A673 (cell line): ENCODE results near the gene RTN1. TPM values are rescaled to one million over a fixed set of nuclear protein-coding genes. Genes with fewer than 3 reads are reported as not detected.

ENCODE experiments used
- BruUV-seq: library from RNA; stranded (reverse); fragments of 400-500 nt; replicated peaks from 2 replicates; lab custom pipeline; 2021; lab: Mats Ljungman, UMichigan
- CTCF ChIA-PET: fragments of 300-600 bp; sonication (Branson Sonifier 250); formaldehyde crosslinking; loops from one replicate; lab custom pipeline; 2022; ENCODE audit warnings: antibody characterized with exemption; lab: Charles Lee
- POLR2A ChIA-PET: fragments of 300-600 bp; sonication (Branson Sonifier 250); formaldehyde crosslinking; loops from one replicate; lab custom pipeline; 2022; ENCODE audit warnings: antibody characterized with exemption; ENCODE audit not compliant: low non-redundant PET; lab: Charles Lee
- DNase-seq: peaks from one replicate; pipeline ENCODE4 v3.0.0-alpha.2; 2015; ENCODE audit warnings: low spot score
- H3K27ac ChIP-seq: fragments of 200-600 bp; sonication (generic); 2 replicates; pipeline ENCODE4 v1.5.1; 2016; ENCODE audit warnings: mixed run types, low read depth, mild to moderate bottlenecking, mixed read lengths, antibody characterized with exemption, low read length; ENCODE audit not compliant: poor library complexity, severe bottlenecking
- H3K27me3 ChIP-seq: fragments of 200-600 bp; sonication (generic); replicated peaks from 2 replicates; pipeline ENCODE4 v1.6.1; 2017; ENCODE audit warnings: mixed run types, low read depth, mild to moderate bottlenecking, mixed read lengths, antibody characterized with exemption, low read length; ENCODE audit not compliant: insufficient read depth, poor library complexity
- H3K36me3 ChIP-seq: fragments of 200-600 bp; sonication (generic); 2 replicates; pipeline ENCODE4 v1.6.1; 2016; ENCODE audit warnings: mixed run types, mild to moderate bottlenecking, mixed read lengths, antibody characterized with exemption, low read length; ENCODE audit not compliant: insufficient read depth, poor library complexity, severe bottlenecking
- H3K4me1 ChIP-seq: fragments of 200-600 bp; sonication (generic); 2 replicates; pipeline ENCODE4 v1.6.1; 2017; ENCODE audit warnings: mixed run types, mild to moderate bottlenecking, mixed read lengths, antibody characterized with exemption, low read length; ENCODE audit not compliant: insufficient read depth, poor library complexity, severe bottlenecking
- H3K4me3 ChIP-seq: fragments of 200-600 bp; sonication (generic); 2 replicates; pipeline ENCODE4 v1.5.1; 2016; ENCODE audit warnings: low read depth, mixed run types, mild to moderate bottlenecking, mixed read lengths, low read length; ENCODE audit not compliant: poor library complexity, severe bottlenecking
- H3K9me3 ChIP-seq: fragments of 200-600 bp; sonication (generic); 2 replicates; pipeline ENCODE4 v1.6.1; 2016; ENCODE audit warnings: mixed run types, low read depth, mild to moderate bottlenecking, mixed read lengths, antibody characterized with exemption, low read length; ENCODE audit not compliant: poor library complexity, severe bottlenecking
- CTCF ChIP-seq: fragments of 300-800, 200-600 bp; sonication (generic); conservative IDR thresholded peaks from 2 replicates; pipeline ENCODE4 v1.5.1; 2017; ENCODE audit warnings: low read depth, mild to moderate bottlenecking, antibody characterized with exemption, low read length, moderate library complexity, mixed read lengths
- EZH2 ChIP-seq: fragments of 200-600 bp; sonication (generic); IDR thresholded peaks from 2 replicates; pipeline ENCODE4 v1.6.1; 2017; ENCODE audit warnings: borderline replicate concordance, low read depth, mild to moderate bottlenecking, mixed read lengths, antibody characterized with exemption, low read length; ENCODE audit not compliant: poor library complexity, severe bottlenecking
- intact Hi-C: fragments of 100-400 bp; cut with micrococcal nuclease; formaldehyde crosslinking; loops from one replicate; pipeline ENCODE4 v1.10.0; 2022; ENCODE audit not compliant: unreplicated experiment
- total RNA-seq: library from RNA; stranded (reverse); gene quantifications from 2 replicates; pipeline ENCODE4 v1.2.3, GENCODE V29; 2021

Gene RTN1
- total RNA-seq, 1 experiment from 2014 or later: 4.0 TPM

- CTCF ChIA-PET: no interaction called here
These were observed 116.3 kb downstream of the RTN1 start for GRCh38 chr14:59754256-59754655.

GRCh38 chr14:59753512-59753911 is 117.1 kb downstream of the RTN1 start:
- CTCF ChIA-PET: interaction anchor here (0.7 kb wide), 1 partner anchor 31 kb away, joined by 3 read pairs; no protein-coding TSS in a partner anchor
- intact Hi-C loops: no loop called here
- POLR2A ChIA-PET: no interaction called here

More at GRCh38 chr14:59754256-59754655, 116.3 kb downstream of the RTN1 start:
- H3K9me3 ChIP-seq: no peaks in the 10 kb centered on the region
- H3K27ac ChIP-seq: no peak overlapping the region
- POLR2A ChIA-PET: no interaction called here
- TF ChIP-seq EZH2: no peak
- TF ChIP-seq CTCF: no peak
- DNase-seq: no peak
- no peak overlapping the region for H3K4me3 ChIP-seq
- H3K4me1 ChIP-seq: peaks cover 12% of the 10 kb centered on the region
- no peaks in the 10 kb centered on the region for H3K36me3 ChIP-seq
- no peaks in the 10 kb centered on the region for H3K27me3 ChIP-seq
- intact Hi-C loops: no loop called here
- no TSS peak for BruUV-seq

GRCh38 chr14:59751578-59751977 is 119.0 kb downstream of the RTN1 start:
- H3K27me3 ChIP-seq: no peaks in the 10 kb centered on the region
- intact Hi-C loops: no loop called here
- no peak for DNase-seq
- TF ChIP-seq EZH2 (no peak), CTCF (no peak)
- CTCF ChIA-PET: no interaction called here
- BruUV-seq: no TSS peak
- H3K27ac ChIP-seq: no peak overlapping the region
- H3K4me1 ChIP-seq: peaks cover 12% of the 10 kb centered on the region
- no peaks in the 10 kb centered on the region for H3K9me3 ChIP-seq
- no peak overlapping the region for H3K4me3 ChIP-seq
- H3K36me3 ChIP-seq: no peaks in the 10 kb centered on the region
- POLR2A ChIA-PET: no interaction called here

More at GRCh38 chr14:59753512-59753911, 117.1 kb downstream of the RTN1 start:
- Histone ChIP-seq H3K27ac (no peak overlapping the region), H3K27me3 (no peaks in the 10 kb centered on the region), H3K4me3 (no peak overlapping the region), H3K36me3 (no peaks in the 10 kb centered on the region), H3K4me1 (peaks cover 12% of the 10 kb centered on the region), H3K9me3 (no peaks in the 10 kb centered on the region)
- DNase-seq: peak; percentile 37
- no TSS peak for BruUV-seq
- TF ChIP-seq CTCF (no peak), EZH2 (no peak)
